ENCODE results near the gene MKRN2. TPM values are rescaled to one million over a fixed set of nuclear protein-coding genes. Genes with fewer than 3 reads are reported as not detected.

MKRN2 gene
- total RNA-seq, 2 experiments from 2014 or later = 25.4 to 28.6 TPM

DNA sequence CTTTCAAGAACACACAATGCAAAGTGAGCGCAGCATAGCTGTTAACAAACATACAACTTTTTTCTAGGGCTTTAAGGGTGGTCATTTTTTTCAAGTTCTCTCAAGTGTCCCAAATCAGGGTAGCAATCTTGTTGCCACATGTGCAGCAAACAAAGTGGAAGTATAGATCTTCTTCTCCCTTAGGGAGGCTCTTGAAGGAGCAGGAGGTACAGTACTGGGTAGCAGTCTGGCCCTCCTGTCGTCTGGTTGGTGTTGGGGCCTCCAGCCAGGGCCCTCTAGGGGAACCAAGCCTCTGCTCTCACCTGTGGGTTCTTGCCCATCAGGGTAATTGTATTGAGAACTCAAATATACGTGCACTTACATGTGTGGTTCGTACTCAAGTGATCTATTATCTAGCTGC lies 25.8 kb downstream of the MKRN2 start:
- ChIA-PET POLR2A (no interaction called here), CTCF (interaction anchor here (0.6 kb wide), 1 partner anchor 738 kb away, joined by 3 read pairs; no protein-coding TSS in a partner anchor)

DNA sequence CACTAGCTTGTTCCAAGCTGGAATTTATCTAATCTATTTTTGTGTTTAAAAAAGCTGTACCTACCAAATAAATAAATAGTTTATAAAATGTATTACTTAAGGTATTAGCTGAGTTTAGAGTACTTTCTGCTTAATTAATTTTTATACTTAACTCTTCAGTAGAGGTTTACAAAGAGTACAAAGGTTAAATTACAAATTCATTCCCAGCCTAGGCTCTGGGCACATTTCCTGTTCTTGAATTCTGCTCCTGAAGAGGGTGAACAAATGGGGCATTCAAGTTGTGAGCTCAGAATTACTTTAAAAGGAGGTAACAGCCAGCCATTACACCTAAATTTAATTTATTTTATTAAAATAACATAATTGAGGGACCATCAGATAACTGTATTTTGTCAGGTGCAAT lies 26.4 kb downstream of the MKRN2 start:
- CTCF ChIA-PET = no interaction called here

DNA sequence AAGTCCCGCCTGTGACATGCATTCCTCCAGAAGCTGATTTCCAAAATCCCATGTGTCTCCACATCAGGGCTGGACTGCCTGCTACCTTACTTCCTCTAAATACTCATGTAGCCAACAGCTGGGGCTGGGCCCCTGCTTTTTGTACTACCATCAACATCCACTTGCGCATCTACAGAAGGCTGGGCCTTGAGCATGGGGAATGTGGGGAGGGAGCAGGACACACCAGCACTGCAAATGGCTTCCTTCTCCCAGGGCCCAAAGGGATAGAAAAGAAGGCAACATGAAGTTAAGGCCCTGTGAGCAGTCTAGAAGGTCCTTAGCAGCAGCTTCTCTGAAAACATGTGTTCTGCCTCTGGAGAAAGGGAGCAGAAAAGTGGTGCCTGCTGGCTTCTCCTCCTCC lies 27.2 kb downstream of the MKRN2 start:
- POLR2A ChIA-PET = no interaction called here
- CTCF ChIA-PET = interaction anchor here (0.6 kb wide), 1 partner anchor 13 kb away, joined by 5 read pairs; no protein-coding TSS in a partner anchor

More for the DNA sequence above, 26.4 kb downstream of the MKRN2 start:
- POLR2A ChIA-PET = no interaction called here

DNA sequence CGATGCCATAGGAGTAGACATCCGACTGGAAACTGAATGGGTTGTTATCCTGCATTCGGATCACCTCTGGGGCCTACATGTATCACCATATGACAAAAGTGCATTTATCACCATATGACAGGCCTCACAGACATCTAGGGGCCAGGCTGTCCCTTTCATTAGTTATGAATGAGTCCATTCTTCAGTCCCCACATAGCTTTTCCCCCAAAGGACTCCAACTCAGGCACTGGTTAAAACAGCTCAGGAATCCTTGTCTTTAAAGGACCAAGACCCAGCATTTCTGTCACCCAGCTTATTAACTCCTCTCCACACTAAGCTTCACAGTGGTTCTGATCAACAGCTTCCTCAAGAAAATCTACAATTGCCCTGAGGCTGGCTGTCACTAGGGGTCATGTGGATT lies 28.3 kb downstream of the MKRN2 start:
- ChIA-PET CTCF (interaction anchor here (0.6 kb wide), 1 partner anchor 74 kb away, joined by 3 read pairs; no protein-coding TSS in a partner anchor), POLR2A (no interaction called here)

DNA sequence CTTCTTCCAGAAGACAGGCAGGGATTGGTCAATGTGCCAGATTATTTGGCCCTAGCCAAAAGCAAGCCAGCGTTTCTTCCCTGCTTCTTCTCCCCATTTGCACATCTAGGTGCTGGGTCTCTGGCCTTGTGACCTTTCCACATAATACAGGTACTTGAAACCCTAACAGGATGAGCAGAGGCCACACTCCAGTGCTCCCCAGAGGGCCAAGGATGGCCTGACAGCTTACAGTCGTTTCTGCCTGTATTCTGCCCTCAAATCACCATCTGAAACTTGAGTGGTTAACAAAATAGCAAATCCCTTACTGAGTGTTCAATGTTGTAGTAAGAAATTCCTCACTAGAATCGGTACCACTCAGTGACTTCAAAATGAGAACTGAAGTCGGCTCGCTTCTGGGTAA lies 29.1 kb downstream of the MKRN2 start:
- CTCF ChIA-PET = no interaction called here

DNA sequence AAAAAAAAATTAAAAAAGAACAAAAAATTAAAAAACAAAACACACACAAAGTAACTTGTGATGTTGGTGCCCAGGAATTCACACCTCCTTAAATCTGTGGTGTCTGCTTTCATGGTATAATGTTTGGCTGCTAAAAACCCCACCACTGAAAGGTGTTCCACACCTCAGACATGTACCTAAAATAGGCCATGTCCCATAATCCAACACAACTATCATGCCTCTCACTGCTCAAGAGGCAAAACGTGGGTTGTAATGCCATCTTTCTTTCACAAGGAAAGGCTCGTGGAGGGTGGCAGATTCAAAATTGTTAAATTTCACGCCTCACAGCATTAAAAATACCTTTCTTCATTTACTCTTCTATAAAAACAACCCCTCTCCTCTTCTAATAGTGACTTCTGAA lies 29.5 kb downstream of the MKRN2 start:
- POLR2A ChIA-PET = no interaction called here
- CTCF ChIA-PET = no interaction called here

More for the DNA sequence above, 29.1 kb downstream of the MKRN2 start:
- POLR2A ChIA-PET = no interaction called here

DNA sequence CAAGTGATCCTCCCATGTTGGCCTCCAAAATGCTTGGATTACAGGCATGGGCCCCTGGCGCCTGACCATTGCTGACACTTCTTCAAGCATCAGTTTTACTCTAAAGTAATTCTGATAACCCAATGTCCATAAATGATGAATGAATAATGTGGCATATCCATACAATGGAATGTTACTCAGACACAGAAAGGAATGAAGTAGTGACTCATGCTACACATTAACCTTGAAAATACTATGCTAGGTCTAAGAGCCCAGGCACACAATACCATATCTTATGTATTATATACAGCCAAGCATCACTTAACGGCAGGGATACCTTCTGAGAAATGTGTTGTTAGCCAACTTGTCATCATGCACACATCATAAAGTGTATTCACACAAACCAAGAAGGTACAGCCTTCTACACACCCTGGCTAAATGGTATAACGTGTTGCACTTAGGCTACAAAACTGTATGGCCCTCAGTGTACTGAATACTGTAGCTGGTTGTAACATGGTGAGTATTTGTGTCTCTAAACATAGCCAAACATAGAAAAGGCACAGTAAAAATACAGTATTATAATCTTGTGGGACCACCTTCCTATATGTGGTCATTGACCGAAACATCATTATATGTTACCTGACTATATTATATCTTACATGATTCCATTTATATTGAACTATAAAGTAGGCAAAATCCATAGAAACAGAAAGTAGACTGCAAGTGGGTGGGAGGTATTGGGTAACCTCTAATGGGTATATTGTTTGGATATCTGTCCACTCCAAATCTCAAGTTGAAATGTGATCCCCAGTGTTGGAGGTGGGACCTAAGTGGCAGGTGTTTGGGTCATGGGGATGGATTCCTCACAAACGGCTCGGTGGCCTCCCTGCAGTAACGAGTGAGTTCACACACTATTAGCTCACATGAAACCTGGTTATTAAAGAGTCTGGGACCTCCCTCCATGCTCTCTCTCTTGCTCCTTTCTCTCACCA lies 31.4 kb downstream of the MKRN2 start:
- ChIA-PET POLR2A (no interaction called here), CTCF (no interaction called here)

DNA sequence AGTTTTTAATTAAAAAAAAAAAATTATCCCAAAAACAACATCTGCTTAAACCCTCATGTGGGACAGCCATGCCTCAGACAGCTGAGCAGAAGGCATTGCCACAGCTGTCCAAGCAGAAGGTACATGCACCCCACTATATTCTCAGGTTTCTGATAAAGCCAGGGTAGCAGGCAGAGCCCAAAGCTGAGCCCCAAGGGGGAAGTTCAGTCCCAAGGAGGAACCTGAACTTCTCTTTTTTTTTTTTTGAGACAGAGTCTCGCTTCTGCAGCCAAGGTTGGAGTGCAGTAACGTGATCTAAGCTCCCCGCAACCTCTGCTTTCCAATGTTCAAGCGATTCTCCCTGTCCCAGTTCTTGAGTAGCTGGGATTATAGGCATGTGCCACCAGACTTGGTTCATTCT lies 33.2 kb downstream of the MKRN2 start:
- CTCF ChIA-PET = interaction anchor here (0.7 kb wide), 1 partner anchor 16 kb away, joined by 3 read pairs; no protein-coding TSS in a partner anchor
- POLR2A ChIA-PET = no interaction called here

DNA sequence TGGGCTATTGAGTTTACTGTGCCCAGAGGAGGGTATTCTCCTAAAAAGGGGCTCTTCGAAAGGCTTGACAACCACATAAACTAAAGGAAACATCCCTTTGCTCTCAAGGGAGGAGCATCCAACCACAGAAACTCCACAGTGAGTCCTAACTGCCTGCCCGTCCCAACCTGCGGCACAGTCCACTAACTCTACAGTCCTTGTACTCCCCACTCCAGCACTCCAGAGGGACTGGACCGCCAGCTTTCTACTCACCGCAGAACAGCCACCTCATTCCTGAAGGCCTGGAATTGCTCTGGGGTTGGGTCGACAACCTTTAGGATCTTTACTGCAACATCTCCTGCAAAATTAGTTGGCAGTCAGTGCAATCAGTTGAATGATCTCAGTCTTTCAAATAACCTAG lies 34.6 kb downstream of the MKRN2 start:
- CTCF ChIA-PET = no interaction called here
- POLR2A ChIA-PET = no interaction called here

DNA sequence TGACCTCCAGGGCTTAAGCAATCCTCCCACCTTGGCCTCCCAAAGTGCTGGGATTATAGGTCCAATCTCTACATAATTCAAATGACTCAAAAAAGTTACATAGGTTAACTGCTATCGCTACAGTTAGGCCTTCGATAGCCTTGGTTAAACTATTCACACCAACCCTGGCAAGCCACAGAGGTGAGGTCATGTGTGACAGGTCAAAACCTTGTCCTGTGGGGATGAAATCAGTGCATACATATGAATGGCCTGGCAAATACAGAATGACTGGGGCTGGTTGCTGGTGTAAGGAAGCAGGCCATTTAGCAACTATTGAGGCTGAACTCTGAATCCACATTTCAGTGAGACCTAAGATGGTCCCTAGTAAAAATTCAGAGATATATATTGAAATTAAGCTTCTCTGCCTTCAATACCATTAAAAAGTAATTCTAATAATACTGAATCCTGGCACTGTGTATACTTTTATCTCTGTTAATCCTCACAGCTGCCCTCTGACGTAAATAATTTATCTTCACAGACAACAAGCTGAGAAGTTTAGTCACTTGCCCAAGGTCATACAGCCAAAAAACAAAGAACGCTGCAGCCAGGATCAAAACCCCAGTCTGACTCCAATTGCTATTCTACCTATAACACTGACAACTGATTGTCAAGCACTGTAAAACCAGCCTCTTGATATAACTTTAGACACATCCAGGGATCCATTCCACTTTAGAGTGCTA lies 35.3 kb downstream of the MKRN2 start:
- CTCF ChIA-PET = no interaction called here

DNA sequence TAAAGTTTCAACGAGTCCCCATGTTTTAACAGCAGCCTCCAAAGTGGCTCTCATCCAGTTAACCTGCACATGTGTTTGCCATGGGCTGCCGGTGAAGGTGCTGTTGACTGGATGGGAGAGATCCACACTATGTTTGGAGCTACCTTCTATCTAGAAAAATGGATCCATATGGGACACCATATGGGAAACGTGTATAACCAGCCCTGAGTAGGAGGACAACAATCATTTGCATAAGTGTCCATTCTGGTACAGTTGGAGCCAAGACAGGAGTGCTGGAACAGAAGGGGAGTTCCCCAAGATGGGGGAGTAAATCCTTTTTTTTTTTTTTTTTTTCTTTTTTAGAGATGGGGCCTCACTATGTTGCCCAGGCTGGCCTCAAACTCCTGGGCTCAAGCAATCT lies 36.6 kb downstream of the MKRN2 start:
- POLR2A ChIA-PET = no interaction called here
- CTCF ChIA-PET = no interaction called here

More for the DNA sequence above, 35.3 kb downstream of the MKRN2 start:
- POLR2A ChIA-PET = no interaction called here

DNA sequence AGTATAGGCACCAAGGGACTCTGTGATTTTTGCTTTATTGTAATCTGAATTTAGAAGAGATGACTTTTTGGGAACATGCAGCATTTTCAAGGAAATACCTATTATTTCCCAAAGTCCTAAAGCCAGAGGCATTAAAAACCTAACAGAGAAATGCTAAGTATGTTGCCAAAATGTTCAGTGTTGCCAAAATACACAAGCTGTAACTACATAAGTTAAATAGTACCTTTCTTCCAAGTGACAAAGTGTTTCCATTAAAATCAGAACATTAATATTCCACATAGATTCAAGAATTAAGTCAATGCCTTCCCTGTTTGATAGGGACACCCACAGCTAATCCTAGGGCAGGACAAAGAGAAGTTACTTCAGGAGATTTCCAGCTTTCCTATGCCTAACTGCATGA lies 42.0 kb downstream of the MKRN2 start:
- CTCF ChIA-PET = no interaction called here

DNA sequence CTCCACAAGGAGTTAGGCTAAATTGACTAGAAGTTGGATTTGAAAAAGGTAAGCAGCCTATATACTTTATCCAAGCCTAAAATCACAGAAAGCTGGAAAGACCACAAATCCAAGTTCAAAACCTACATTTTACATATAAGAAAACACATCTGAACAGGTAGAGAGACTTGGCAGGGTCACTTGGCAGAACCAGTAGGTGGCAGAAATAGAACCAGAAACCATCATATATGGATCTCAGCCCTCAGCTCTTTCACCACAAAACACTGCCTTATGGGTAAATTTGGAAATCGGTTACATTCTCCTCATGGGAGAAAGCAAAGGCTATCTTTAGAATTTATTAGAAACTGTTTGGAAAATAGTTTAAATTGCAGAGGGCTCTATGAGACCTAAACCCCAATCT lies 44.2 kb downstream of the MKRN2 start:
- POLR2A ChIA-PET = no interaction called here
- CTCF ChIA-PET = interaction anchor here (0.7 to 1.5 kb wide), 3 partner anchors 11 to 25 kb away, joined by 3 read pairs; no protein-coding TSS in a partner anchor

More for the DNA sequence above, 42.0 kb downstream of the MKRN2 start:
- POLR2A ChIA-PET = no interaction called here

DNA sequence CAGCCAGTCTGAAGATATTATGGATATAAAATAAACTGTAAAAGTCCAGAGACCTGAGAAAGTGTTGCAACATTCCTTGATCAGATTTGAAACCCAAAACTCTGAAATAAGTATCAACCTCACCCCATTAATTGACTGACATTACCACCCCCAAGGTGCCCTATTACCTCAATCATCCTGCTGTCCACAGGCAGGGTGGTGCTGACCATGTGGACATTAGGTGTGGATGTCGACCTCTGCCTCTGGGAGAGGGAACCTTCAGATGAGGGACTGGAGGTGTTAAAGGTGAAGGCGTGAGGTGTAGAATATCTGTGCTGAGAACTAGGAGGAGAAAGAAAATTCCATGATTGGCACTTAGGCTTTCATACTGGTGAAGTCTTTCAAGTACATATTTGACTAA lies 47.1 kb downstream of the MKRN2 start:
- ChIA-PET CTCF (no interaction called here), POLR2A (no interaction called here)

DNA sequence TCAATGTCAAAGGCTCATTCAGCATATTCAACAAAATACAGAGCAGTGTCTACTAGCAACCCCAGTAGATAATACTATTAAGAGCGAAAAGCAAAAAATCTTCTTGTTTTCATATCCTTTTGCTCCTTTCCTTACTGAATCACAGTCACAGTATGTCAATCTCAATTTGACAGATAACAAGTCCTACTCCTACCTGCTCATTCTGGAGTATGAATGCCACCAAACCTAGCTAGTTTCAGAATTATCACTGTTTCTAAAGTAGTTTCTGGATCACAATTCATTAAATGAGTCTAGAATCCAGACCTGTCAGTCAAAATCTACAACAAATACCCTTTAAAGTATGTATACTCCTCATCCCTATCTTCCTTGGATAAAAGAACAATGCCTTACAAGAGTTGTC lies 51.5 kb downstream of the MKRN2 start:
- POLR2A ChIA-PET = interaction anchor here (0.6 kb wide), 1 partner anchor 233 kb away, joined by 3 read pairs; no protein-coding TSS in a partner anchor
- CTCF ChIA-PET = interaction anchor here (0.6 kb wide), 1 partner anchor 25 kb away, joined by 3 read pairs; no protein-coding TSS in a partner anchor

DNA sequence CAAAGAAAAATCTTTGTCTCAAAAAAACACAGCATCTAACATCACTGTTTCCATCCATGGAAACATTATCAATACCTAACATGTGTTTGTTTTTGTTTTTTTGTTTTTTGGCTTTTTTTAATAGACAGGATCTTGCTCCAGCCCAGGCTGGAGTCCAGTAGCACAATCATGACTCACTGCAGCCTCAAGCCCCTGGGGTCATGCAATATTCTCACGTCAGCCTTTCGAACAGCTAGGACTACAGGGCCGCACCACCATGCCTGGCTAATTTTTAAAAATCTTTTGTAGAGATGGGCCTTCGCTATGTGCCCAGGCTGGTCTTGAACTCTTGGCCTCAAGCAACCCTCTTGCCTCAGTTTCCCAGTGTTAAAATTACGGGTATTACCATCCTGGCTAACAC lies 54.2 kb downstream of the MKRN2 start:
- ChIA-PET POLR2A (no interaction called here), CTCF (interaction anchor here (0.9 to 1.3 kb wide), 3 partner anchors 8 to 14 kb away, joined by 3 read pairs; no protein-coding TSS in a partner anchor)

DNA sequence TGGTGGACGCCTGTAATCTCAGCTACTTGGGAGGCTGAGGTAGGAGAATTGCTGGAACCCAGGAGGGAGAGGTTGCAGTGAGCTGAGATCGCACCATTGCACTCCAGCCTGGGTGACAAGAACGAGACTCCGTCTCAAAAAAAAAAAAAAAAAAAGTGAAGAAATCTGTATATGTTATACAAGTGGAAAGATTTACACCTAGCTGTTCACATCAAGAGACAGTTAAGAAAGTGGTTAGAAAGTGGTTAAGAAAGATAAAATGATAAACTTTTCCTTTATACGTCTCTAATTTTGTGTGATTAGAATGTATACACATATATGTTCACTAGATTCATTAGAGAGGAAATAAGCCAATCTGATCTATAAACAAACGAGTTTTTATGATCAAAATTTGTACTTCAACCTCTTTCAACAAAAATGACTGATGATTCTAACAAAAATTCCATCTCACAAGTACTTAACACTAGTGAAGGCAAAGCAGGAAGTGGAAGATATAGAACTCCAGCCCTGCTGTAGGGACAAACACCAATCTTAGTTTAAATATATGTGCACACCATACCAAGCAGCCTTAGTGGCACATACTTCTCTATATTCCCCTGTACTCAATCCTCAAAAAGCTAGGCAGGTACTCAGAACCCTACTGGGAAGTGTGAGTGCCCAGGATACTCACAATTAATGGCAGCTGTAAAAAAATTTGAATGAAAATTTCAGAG lies 55.8 kb downstream of the MKRN2 start:
- CTCF ChIA-PET = interaction anchor here (0.7 to 1.3 kb wide), 4 partner anchors 11 to 36 kb away, joined by 3 to 4 read pairs (median 3); no protein-coding TSS in a partner anchor
- POLR2A ChIA-PET = no interaction called here

DNA sequence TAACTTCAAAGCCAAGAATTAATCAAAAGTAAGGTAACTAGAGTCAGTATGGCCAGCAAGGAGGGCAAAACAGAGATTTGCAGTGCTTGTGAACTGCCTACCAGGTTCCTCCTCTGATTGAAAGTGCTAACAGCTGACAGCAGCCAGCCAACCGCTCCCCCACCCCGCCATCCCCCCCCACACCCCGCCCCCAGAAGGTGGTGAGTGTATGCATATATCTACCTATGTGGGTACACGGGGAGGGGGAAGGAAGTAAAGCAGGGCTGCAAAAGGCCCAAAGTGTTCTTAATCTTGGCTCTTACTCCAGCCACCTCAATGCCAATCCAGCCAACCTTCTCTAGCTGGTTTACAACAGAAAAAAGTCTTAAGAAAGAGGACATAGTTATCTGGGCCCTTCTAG lies 56.4 kb downstream of the MKRN2 start:
- POLR2A ChIA-PET = no interaction called here
- CTCF ChIA-PET = interaction anchor here (0.7 to 0.9 kb wide), 2 partner anchors 12 to 35 kb away, joined by 3 to 4 read pairs; no protein-coding TSS in a partner anchor

DNA sequence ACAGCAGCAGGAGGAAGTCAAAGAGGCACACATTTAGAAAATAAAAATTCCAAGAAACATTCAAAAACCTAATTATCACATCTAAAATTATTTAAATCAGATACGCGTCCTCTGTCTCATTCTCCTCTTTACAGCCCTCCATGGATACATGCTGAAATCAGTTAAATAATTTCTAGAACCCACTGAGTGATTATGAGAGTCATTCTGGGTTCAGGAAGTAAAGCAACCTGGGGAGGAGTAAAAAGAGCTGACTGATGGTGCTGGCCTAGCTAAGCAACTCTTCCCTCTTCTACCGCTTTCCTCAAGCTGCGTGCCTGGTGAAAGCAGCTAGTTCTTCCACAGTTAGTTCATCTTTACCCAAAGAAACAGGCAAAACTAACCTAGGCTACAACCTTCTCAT lies 58.4 kb downstream of the MKRN2 start:
- CTCF ChIA-PET = interaction anchor here (0.9 kb wide), 1 partner anchor 107 kb away, joined by 3 read pairs; no protein-coding TSS in a partner anchor
- POLR2A ChIA-PET = interaction anchor here (1.0 kb wide), 1 partner anchor 31 kb away, joined by 3 read pairs; no protein-coding TSS in a partner anchor

DNA sequence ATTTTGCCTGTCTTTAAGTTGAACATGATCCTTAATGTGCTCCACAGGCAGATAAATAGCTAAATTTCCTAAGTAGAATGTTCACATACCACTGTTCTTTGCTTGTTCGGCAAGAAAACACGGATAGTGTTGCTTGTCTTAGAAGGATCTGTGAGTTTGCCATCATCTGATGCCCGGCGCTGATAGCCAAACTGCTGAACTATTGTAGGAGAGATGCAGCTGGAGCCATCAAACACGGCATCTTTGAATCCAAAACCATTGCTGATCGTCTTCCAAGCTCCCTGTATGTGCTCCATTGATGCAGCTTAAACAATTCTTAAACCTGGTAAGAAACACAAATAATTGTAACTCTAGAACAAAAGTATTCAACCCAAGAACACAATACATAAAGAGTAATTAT lies 61.5 kb downstream of the MKRN2 start:
- POLR2A ChIA-PET = no interaction called here
- CTCF ChIA-PET = no interaction called here

Measured in activated CD8-positive, alpha-beta memory T cell treated with anti-CD3 and anti-CD28 coated beads for 36 hours (primary cell).